Epithelial cell of esophagus (primary cell): ENCODE results near the gene MACROD2.

Source experiments
- DNase-seq: peaks from one replicate; pipeline ENCODE4 v3.0.0; 2010; ENCODE audit warnings: low read depth
- H3K4me3 ChIP-seq: 2 replicates; pipeline ENCODE4 v1.5.1; 2011; ENCODE audit warnings: mild to moderate bottlenecking, low read length, control low read depth
- TF ChIP-seq, protein P1 (sequence below): IDR thresholded peaks from 2 replicates; pipeline ENCODE4 v1.5.1; 2011; ENCODE audit warnings: low read depth, mild to moderate bottlenecking, low read length, control low read depth, inconsistent platforms; ENCODE audit not compliant: insufficient read depth; ENCODE audit errors: missing control alignments

MACROD2 gene

DNA sequence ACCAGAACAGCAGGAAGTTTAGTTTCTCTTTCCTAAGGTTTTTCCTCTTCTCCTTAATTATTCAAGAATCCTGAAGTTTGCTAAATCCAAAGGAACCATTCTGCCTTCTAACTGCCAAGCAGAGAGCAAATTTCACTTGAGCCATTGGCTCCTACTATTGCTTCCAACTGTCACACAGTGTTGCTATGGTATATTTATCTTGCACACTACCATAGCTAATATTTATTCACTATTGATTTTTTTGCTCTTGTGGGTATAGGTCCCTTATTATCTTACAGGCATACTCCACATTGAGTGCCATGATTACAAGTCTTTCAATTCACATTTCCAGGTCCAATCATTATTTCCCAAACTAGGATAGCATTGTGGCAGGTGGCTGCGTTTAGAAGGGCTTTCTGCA lies 608.8 kb downstream of the MACROD2 start:
- TF ChIP-seq, protein P1, sequence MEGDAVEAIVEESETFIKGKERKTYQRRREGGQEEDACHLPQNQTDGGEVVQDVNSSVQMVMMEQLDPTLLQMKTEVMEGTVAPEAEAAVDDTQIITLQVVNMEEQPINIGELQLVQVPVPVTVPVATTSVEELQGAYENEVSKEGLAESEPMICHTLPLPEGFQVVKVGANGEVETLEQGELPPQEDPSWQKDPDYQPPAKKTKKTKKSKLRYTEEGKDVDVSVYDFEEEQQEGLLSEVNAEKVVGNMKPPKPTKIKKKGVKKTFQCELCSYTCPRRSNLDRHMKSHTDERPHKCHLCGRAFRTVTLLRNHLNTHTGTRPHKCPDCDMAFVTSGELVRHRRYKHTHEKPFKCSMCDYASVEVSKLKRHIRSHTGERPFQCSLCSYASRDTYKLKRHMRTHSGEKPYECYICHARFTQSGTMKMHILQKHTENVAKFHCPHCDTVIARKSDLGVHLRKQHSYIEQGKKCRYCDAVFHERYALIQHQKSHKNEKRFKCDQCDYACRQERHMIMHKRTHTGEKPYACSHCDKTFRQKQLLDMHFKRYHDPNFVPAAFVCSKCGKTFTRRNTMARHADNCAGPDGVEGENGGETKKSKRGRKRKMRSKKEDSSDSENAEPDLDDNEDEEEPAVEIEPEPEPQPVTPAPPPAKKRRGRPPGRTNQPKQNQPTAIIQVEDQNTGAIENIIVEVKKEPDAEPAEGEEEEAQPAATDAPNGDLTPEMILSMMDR: no peak
- no peak overlapping the region for H3K4me3 ChIP-seq
- DNase-seq: no peak

DNA sequence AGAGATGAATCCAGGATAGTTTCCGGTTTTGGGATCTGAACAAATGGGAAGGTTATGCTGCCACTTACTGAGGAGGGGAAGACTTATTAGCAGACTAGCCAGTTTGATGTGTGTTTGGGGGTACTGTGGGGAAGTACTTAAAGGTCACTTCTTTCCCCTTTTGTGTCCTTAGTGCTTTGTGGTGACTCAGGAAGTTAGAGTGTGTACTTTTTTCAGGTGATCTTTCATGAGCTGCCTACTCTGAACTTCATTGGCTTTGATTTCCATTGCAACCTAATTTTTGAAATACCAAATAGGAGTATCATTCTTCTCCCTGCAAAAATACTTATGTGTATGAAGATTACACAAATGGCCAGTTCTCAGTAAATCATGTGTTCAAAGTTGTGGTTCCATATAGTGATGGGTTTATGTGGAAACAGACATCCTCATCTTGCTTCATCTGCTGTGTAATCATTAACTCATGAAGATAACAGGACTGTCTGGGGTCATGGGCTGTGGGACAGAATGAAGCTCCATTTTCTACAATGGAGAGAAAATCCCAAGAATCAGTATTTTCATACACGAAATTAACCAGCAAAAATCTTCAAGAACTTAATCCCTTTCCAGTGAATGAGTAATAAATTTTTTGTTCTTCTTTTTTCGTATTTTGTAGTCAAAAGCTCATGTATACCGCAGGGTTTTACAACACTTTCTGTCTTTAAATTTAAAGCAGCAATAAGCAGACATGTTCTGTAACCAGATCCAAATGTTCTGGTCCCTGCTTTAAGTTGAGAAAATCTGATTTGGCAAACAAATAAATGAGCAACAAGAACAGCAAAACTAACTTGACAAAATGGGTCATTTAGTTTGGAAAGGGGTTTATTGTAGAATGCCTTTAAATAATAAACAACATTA lies 614.3 kb downstream of the MACROD2 start:
- no peak overlapping the region for H3K4me3 ChIP-seq
- TF ChIP-seq, protein P1: no peak
- no peak for DNase-seq

DNA sequence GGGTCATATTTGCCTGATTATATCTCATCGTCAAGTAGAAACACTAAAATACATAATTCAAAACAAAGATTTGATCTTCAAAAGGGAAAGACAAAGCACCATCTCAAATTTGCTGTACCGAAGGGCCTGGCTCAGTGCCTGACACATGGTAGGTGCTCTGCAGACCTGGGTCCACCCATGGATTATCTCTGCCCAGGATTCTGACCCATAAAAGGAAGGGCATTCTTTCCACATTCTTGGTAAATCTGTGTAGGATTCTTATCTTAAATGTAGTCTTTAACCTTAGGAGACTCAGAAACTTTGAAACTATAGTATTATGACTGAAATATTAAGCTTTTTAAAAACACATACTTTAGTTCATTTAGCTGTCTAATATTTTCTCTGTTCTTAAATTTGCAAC lies 616.2 kb downstream of the MACROD2 start:
- no peak overlapping the region for H3K4me3 ChIP-seq
- DNase-seq: no peak
- TF ChIP-seq, protein P1: no peak

DNA sequence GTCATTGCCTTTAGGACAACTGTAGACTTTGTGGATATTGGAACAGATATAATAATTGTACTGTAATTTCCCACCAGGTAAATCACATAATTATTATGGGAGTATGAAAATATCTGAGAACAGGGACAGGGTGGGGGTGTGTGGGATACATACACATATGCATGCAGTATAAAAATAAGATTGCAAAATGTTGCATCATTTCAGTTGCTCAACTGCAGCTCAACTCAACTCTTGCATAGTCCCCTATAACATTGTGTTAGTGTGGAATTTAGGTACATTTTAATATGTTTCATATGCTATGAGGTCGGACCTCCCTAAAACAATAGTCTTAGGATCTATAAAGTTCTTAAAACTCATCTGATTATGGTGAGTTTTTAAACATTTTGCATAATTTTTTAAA lies 617.1 kb downstream of the MACROD2 start:
- TF ChIP-seq, protein P1: no peak
- H3K4me3 ChIP-seq: no peak overlapping the region
- DNase-seq: peak; percentile 72

DNA sequence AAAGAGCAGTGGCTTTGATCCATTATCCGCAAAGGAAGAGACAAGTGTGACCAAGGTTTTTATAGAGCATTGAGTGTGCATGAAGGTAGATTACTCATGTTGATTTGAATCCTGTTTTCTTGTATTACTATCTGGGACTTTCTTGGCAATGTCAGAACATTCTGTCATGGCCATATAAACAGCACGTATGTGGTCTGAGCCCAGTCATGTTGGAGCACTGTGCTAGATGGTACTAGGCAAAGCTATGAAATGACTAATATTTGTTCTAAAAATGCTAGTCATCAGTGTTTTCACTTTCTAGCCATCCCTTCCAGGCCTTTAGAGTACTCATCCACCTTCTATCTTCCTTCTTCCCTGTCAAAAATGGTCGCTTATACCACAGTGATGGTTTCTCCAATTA lies 620.7 kb downstream of the MACROD2 start:
- H3K4me3 ChIP-seq: no peak overlapping the region
- TF ChIP-seq, protein P1: no peak
- peak; percentile 91 for DNase-seq

DNA sequence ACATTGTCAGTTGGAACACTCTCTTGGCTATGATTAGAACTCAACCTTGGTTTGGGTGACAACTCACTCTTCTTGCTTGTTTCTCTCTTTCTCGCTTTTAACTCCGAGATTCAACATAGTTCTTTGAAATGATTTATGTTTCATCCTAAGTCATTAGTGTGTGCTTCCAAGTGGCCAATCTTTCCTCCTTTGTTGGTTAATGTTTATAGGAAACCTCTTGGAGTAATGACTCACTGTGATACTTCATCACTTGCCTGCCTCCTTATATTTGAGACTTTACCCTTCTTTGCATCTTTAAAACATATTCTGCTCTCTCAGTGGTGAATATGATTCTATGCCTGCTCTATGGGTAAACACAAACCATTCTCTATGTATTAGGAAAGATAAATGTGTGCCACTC lies 621.8 kb downstream of the MACROD2 start:
- TF ChIP-seq, protein P1: no peak
- DNase-seq: peak; percentile 57
- no peak overlapping the region for H3K4me3 ChIP-seq

DNA sequence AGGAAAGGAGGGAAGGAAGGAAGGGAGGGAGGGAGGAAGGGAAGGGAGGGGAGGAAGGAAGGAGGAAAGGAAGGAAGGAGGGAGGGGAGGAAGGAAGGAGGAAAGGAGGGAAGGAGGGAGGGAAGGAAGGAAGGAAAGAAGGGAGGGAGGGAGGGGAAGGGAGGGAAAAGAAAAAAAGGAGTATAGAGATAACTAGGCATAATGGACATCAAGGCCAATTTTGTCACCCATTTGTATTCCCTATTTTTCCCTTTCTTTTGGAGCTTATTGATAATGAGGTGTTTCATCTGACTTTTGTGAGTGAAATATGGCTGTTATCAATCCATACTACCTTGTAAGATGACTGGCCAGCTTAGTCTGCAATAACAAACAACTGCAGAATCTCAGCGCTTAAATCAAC lies 624.1 kb downstream of the MACROD2 start:
- no peak for DNase-seq
- TF ChIP-seq, protein P1: no peak
- no peak overlapping the region for H3K4me3 ChIP-seq
